H9 (cell line): ENCODE measurements around the gene TBXA2R. TPM values are rescaled to one million over a fixed set of nuclear protein-coding genes. Genes with fewer than 3 reads are reported as not detected.

Experiments
- DNase-seq: peaks from one replicate; pipeline ENCODE4 v3.0.0-alpha.2; 2017
- H2AFZ ChIP-seq: one replicate; pipeline ENCODE4 v1.6.1; 2013; ENCODE audit warnings: mild to moderate bottlenecking, low read length, control low read depth, moderate library complexity
- H2AK5ac ChIP-seq: 2 replicates; pipeline ENCODE4 v1.6.1; 2013; ENCODE audit warnings: low read length, control low read depth, mixed read lengths; ENCODE audit not compliant: insufficient read length
- H2BK120ac ChIP-seq: one replicate; pipeline ENCODE4 v1.6.1; 2013; ENCODE audit warnings: low read depth, mild to moderate bottlenecking, low read length, control low read depth, inconsistent platforms; ENCODE audit not compliant: poor library complexity, severe bottlenecking
- H2BK12ac ChIP-seq: 2 replicates; pipeline ENCODE4 v1.6.1; 2013; ENCODE audit warnings: low read length, control low read depth, mixed read lengths, low read depth; ENCODE audit not compliant: insufficient read length
- H2BK15ac ChIP-seq: 2 replicates; pipeline ENCODE4 v1.6.1; 2013; ENCODE audit warnings: low read depth, low read length, control low read depth
- H2BK20ac ChIP-seq: one replicate; pipeline ENCODE4 v1.6.1; 2013; ENCODE audit warnings: low read depth, mild to moderate bottlenecking, low read length, control low read depth, inconsistent platforms; ENCODE audit not compliant: poor library complexity, severe bottlenecking
- H2BK5ac ChIP-seq: 2 replicates; pipeline ENCODE4 v1.6.1; 2013; ENCODE audit warnings: low read length, control low read depth, mixed read lengths; ENCODE audit not compliant: insufficient read length
- H3K14ac ChIP-seq: 2 replicates; pipeline ENCODE4 v1.6.1; 2013; ENCODE audit warnings: low read length, control low read depth; ENCODE audit not compliant: insufficient read depth
- H3K18ac ChIP-seq: 2 replicates; pipeline ENCODE4 v1.6.1; 2013; ENCODE audit warnings: low read depth, mild to moderate bottlenecking, mixed read lengths, low read length, control low read depth; ENCODE audit not compliant: insufficient read length
- H3K23ac ChIP-seq: 2 replicates; pipeline ENCODE4 v1.6.1; 2013; ENCODE audit warnings: low read length, control low read depth, mixed read lengths, low read depth; ENCODE audit not compliant: insufficient read length
- H3K23me2 ChIP-seq: 2 replicates; pipeline ENCODE4 v1.6.1; 2013; ENCODE audit warnings: low read depth, mild to moderate bottlenecking, mixed read lengths, low read length, control low read depth; ENCODE audit not compliant: insufficient read length, poor library complexity, severe bottlenecking
- H3K27ac ChIP-seq: 2 replicates; pipeline ENCODE4 v1.5.1; 2013; ENCODE audit warnings: low read length, control low read depth, mixed read lengths, low read depth; ENCODE audit not compliant: insufficient read length
- H3K27me3 ChIP-seq: 2 replicates; pipeline ENCODE4 v1.6.1; 2013; ENCODE audit warnings: low read length, control low read depth, inconsistent platforms; ENCODE audit not compliant: insufficient read depth
- H3K4ac ChIP-seq: 2 replicates; pipeline ENCODE4 v1.6.1; 2013; ENCODE audit warnings: low read depth, mild to moderate bottlenecking, control low read depth, inconsistent platforms, low read length, moderate library complexity
- H3K4me1 ChIP-seq: 2 replicates; pipeline ENCODE4 v1.6.1; 2013; ENCODE audit warnings: low read length, control low read depth, inconsistent platforms; ENCODE audit not compliant: insufficient read depth
- H3K4me2 ChIP-seq: 2 replicates; pipeline ENCODE4 v1.6.1; 2013; ENCODE audit warnings: low read length, control low read depth, mixed read lengths; ENCODE audit not compliant: insufficient read length, insufficient read depth
- H3K56ac ChIP-seq: 2 replicates; pipeline ENCODE4 v1.6.1; 2013; ENCODE audit warnings: low read depth, mild to moderate bottlenecking, mixed read lengths, low read length, control low read depth; ENCODE audit not compliant: insufficient read length
- H3K79me1 ChIP-seq: 2 replicates; pipeline ENCODE4 v1.6.1; 2013; ENCODE audit warnings: low read depth, mild to moderate bottlenecking, moderate library complexity, low read length, control low read depth, inconsistent platforms; ENCODE audit not compliant: insufficient read depth, poor library complexity, severe bottlenecking
- H3K79me2 ChIP-seq: 2 replicates; pipeline ENCODE4 v1.6.1; 2013; ENCODE audit warnings: low read length, control low read depth, inconsistent platforms; ENCODE audit not compliant: insufficient read depth
- H3K9ac ChIP-seq: 2 replicates; pipeline ENCODE4 v1.6.1; 2013; ENCODE audit warnings: low read length, control low read depth, mixed read lengths; ENCODE audit not compliant: insufficient read length; ENCODE audit errors: extremely low read depth
- H3K9me3 ChIP-seq: one replicate; pipeline ENCODE4 v1.6.1; 2013; ENCODE audit warnings: low read depth, low read length, inconsistent platforms; ENCODE audit not compliant: control insufficient read depth
- H3T11ph ChIP-seq: one replicate; pipeline ENCODE4 v1.6.1; 2013; ENCODE audit warnings: mild to moderate bottlenecking, low read length, control low read depth, inconsistent platforms
- H4K20me1 ChIP-seq: one replicate; pipeline ENCODE4 v1.6.1; 2013; ENCODE audit not compliant: control insufficient read depth, insufficient read length, insufficient read depth
- H4K5ac ChIP-seq: 2 replicates; pipeline ENCODE4 v1.6.1; 2013; ENCODE audit warnings: low read depth, mild to moderate bottlenecking, mixed read lengths, low read length, control low read depth; ENCODE audit not compliant: insufficient read length
- H4K8ac ChIP-seq: replicated peaks from 2 replicates; pipeline ENCODE4 v1.6.1; 2013; ENCODE audit warnings: low read length, control low read depth, mixed read lengths, low read depth; ENCODE audit not compliant: insufficient read length
- H4K91ac ChIP-seq: 2 replicates; pipeline ENCODE4 v1.6.1; 2013; ENCODE audit warnings: low read depth, mild to moderate bottlenecking, moderate library complexity, mixed read lengths, low read length, control low read depth; ENCODE audit not compliant: insufficient read length
- H3K27ac Mint-ChIP-seq, 3 experiments: 2 replicates in 2 of 3; 3 replicates in 1 of 3; pipeline ENCODE4 v1.8.0; 2020 to 2021; ENCODE audit warnings: mixed read lengths in 3 of 3, mild to moderate bottlenecking in 1 of 3, moderate library complexity in 1 of 3
- H3K27me3 Mint-ChIP-seq: 2 replicates; pipeline ENCODE4 v1.8.0; 2021; ENCODE audit warnings: low read depth, mild to moderate bottlenecking, moderate library complexity, mixed read lengths
- H3K36me3 Mint-ChIP-seq, 3 experiments: 2 replicates in 2 of 3; 3 replicates in 1 of 3; pipeline ENCODE4 v1.8.0; 2020 to 2021; ENCODE audit warnings: low read depth in 3 of 3, mixed read lengths in 3 of 3; ENCODE audit not compliant: insufficient read depth in 1 of 3
- H3K4me1 Mint-ChIP-seq, 2 experiments: 2 replicates each; pipeline ENCODE4 v1.8.0; 2020; ENCODE audit warnings: mixed read lengths in 2 of 2
- H3K4me3 Mint-ChIP-seq, 2 experiments: 2 replicates in 1 of 2; 3 replicates in 1 of 2; pipeline ENCODE4 v1.8.0; 2020 to 2021; ENCODE audit warnings: mild to moderate bottlenecking in 2 of 2, mixed read lengths in 2 of 2, moderate library complexity in 1 of 2
- H3K9me3 Mint-ChIP-seq, 2 experiments: 2 replicates in 1 of 2; 3 replicates in 1 of 2; pipeline ENCODE4 v1.8.0; 2020; ENCODE audit warnings: mild to moderate bottlenecking in 2 of 2, mixed read lengths in 2 of 2, moderate library complexity in 1 of 2
- CTCF ChIP-seq: fragments of 200-600 bp; sonication (generic); conservative IDR thresholded peaks from 3 replicates; pipeline ENCODE4 v1.8.0; 2021; ENCODE audit warnings: antibody characterized with exemption, mild to moderate bottlenecking
- WGBS: extraction: QIAGEN DNeasy Blood & Tissue Kit; methylation state at CpG from one replicate; pipeline ENCODE4 v1.1.7; 2013; ENCODE audit warnings: missing lambda C conversion rate, low lambda C conversion rate, mixed read lengths; ENCODE audit not compliant: insufficient read length; ENCODE audit errors: extremely low coverage; 5-methylcytosine and 5-hydroxymethylcytosine counted together
- total RNA-seq: library from RNA; stranded (reverse); gene quantifications from 2 replicates; pipeline ENCODE4 v1.2.1, GENCODE V29; 2021

Gene TBXA2R
- total RNA-seq, 1 experiment from 2014 or later: 0.63 TPM

GRCh38 chr19:3651684-3652083 is 45.0 kb upstream of the TBXA2R start:
- Histone ChIP-seq H3K14ac (no peak overlapping the region), H3K79me1 (no peaks in the 10 kb centered on the region), H3K9ac (no peak overlapping the region), H2AFZ (no peak overlapping the region), H3K23me2 (no peaks in the 10 kb centered on the region), H4K8ac (no peak overlapping the region), H3T11ph (no peak overlapping the region), H4K20me1 (peaks cover 3% of the 10 kb centered on the region), H3K18ac (no peak overlapping the region), H2BK15ac (no peak overlapping the region), H3K79me2 (no peaks in the 10 kb centered on the region), H2AK5ac (no peak overlapping the region), H2BK12ac (no peak overlapping the region), H3K56ac (no peak overlapping the region), H3K9me3 (no peaks in the 10 kb centered on the region), H3K4me1 (no peaks in the 10 kb centered on the region), H3K23ac (no peak overlapping the region), H3K4ac (no peak overlapping the region), H4K91ac (no peak overlapping the region), H4K5ac (no peak overlapping the region), H2BK5ac (no peak overlapping the region), H3K27me3 (no peaks in the 10 kb centered on the region), H3K4me2 (no peak overlapping the region), H2BK120ac (no peak overlapping the region), H3K27ac (no peak overlapping the region), H2BK20ac (no peak overlapping the region)
- Mint-ChIP-seq H3K36me3 (peaks cover under 1 to 25% (median 18%) of the 10 kb centered on the region in 3 experiments; a peak in 6 of 7 replicates), H3K4me1 (no peaks in the 10 kb centered on the region), H3K27ac (no peak overlapping the region; a peak in 1 of 7 replicates), H3K27me3 (no peaks in the 10 kb centered on the region), H3K4me3 (no peak overlapping the region), H3K9me3 (no peaks in the 10 kb centered on the region; a peak in 1 of 5 replicates)
- no peak for TF ChIP-seq CTCF
- DNase-seq: no peak
- WGBS: no CpG with 5 or more reads among the region's 33 CpGs
